ENCODE data around the gene SYT14. TPM values are rescaled to one million over a fixed set of nuclear protein-coding genes. Genes with fewer than 3 reads are reported as not detected.

Gene SYT14
- polyA plus RNA-seq, 3 donors = not detected

- H3K4me3 ChIP-seq (replicated peaks in 1 of 3; ENCODE audit: low read depth in 2 of 3, low read length in 3 of 3) = no peak overlapping the region
- DNase-seq = no peak
- no peaks in the 10 kb centered on the region for H3K36me3 ChIP-seq (replicated peaks in 1 of 2; ENCODE audit: control insufficient read depth in 1 of 2, insufficient read depth in 2 of 2, low read length in 2 of 2)
- Mint-ChIP-seq H3K27me3 (ENCODE audit: low read depth in 3 of 3) (no peaks in the 10 kb centered on the region), H3K4me1 (no peaks in the 10 kb centered on the region), H3K36me3 (no peaks in the 10 kb centered on the region), H3K9me3 (peaks cover 0 to 7% (median 0%) of the 10 kb centered on the region in 7 donors), H3K27ac (no peak overlapping the region), H3K4me3 (no peak overlapping the region)
- H3K4me2 ChIP-seq (replicated peaks; ENCODE audit: extremely low read depth, low read length, poor library complexity, severe bottlenecking) = no peak overlapping the region
- H3K9me3 ChIP-seq (replicated peaks in 1 of 2; ENCODE audit: control insufficient read depth in 1 of 2, insufficient read depth in 1 of 2, low read length in 2 of 2) = peaks cover 0 to 6% of the 10 kb centered on the region in 2 donors
- H3K79me2 ChIP-seq (ENCODE audit: insufficient read depth, low read length) = no peaks in the 10 kb centered on the region
- no peak overlapping the region for H3K9ac ChIP-seq (ENCODE audit: insufficient read depth, low read length, poor library complexity, severe bottlenecking)
- no peak overlapping the region for H2AFZ ChIP-seq (ENCODE audit: insufficient read depth, low read depth, low read length, poor library complexity, severe bottlenecking)
- intact Hi-C loops (cut with micrococcal nuclease) = no loop called here
- TF ChIP-seq CTCF (IDR thresholded peaks at IDR 0.05) = no peak
- no peak overlapping the region for H3K27ac ChIP-seq (ENCODE audit: low read depth in 1 of 2, low read length in 2 of 2)
- no peaks in the 10 kb centered on the region for H4K20me1 ChIP-seq (ENCODE audit: insufficient read depth, low read length)
- no peaks in the 10 kb centered on the region for H3K27me3 ChIP-seq (ENCODE audit: control insufficient read depth in 2 of 2, insufficient read depth in 2 of 2, low read length in 2 of 2)
- no peaks in the 10 kb centered on the region for H3K4me1 ChIP-seq (ENCODE audit: control insufficient read depth in 1 of 2, insufficient read depth in 2 of 2, low read length in 2 of 2)
These were observed 143.5 kb downstream of the SYT14 start for GRCh38 chr1:210081494-210081893.

GRCh38 chr1:210085359-210085758 is 147.3 kb downstream of the SYT14 start:
- no peak overlapping the region for H3K27ac Mint-ChIP-seq
- H3K4me2 ChIP-seq (replicated peaks; ENCODE audit: extremely low read depth, low read length, poor library complexity, severe bottlenecking) = no peak overlapping the region
- H3K4me3 Mint-ChIP-seq = no peak overlapping the region

More at GRCh38 chr1:210085359-210085758, 147.3 kb downstream of the SYT14 start:
- Histone ChIP-seq H3K79me2 (ENCODE audit: insufficient read depth, low read length) (no peaks in the 10 kb centered on the region), H3K27me3 (ENCODE audit: control insufficient read depth in 2 of 2, insufficient read depth in 2 of 2, low read length in 2 of 2) (no peaks in the 10 kb centered on the region), H3K4me3 (replicated peaks in 1 of 3; ENCODE audit: low read depth in 2 of 3, low read length in 3 of 3) (no peak overlapping the region), H2AFZ (ENCODE audit: insufficient read depth, low read depth, low read length, poor library complexity, severe bottlenecking) (no peak overlapping the region), H4K20me1 (ENCODE audit: insufficient read depth, low read length) (no peaks in the 10 kb centered on the region), H3K4me1 (ENCODE audit: control insufficient read depth in 1 of 2, insufficient read depth in 2 of 2, low read length in 2 of 2) (no peaks in the 10 kb centered on the region), H3K27ac (ENCODE audit: low read depth in 1 of 2, low read length in 2 of 2) (no peak overlapping the region), H3K9me3 (replicated peaks in 1 of 2; ENCODE audit: control insufficient read depth in 1 of 2, insufficient read depth in 1 of 2, low read length in 2 of 2) (peaks cover 0 to 4% of the 10 kb centered on the region in 2 donors), H3K9ac (ENCODE audit: insufficient read depth, low read length, poor library complexity, severe bottlenecking) (no peak overlapping the region), H3K36me3 (replicated peaks in 1 of 2; ENCODE audit: control insufficient read depth in 1 of 2, insufficient read depth in 2 of 2, low read length in 2 of 2) (no peaks in the 10 kb centered on the region)
- Mint-ChIP-seq H3K4me1 (no peaks in the 10 kb centered on the region), H3K9me3 (peaks cover 0 to 7% (median 0%) of the 10 kb centered on the region in 7 donors), H3K27me3 (ENCODE audit: low read depth in 3 of 3) (peaks cover 0 to 2% (median 0%) of the 10 kb centered on the region in 3 donors), H3K36me3 (no peaks in the 10 kb centered on the region)
- TF ChIP-seq CTCF (IDR thresholded peaks at IDR 0.05) = no peak
- WGBS (ENCODE audit: insufficient coverage) = no CpG with 5 or more reads among the region's 1 CpG
- DNase-seq = no peak
- intact Hi-C loops (cut with micrococcal nuclease) = no loop called here

All from CD14-positive monocyte (primary cell).